GM19438 (cell line): ENCODE measurements around the gene MROH9.

ENCODE experiments used
- ATAC-seq: cut with Tn5 transposase; IDR thresholded peaks from one replicate; pipeline ENCODE4 v1.9.1; 2021; ENCODE audit warnings: low read depth; ENCODE audit not compliant: unreplicated experiment

Gene MROH9

GRCh38 chr1:171081314-171081753 is 146.0 kb downstream of the MROH9 start:
- ATAC-seq: no peak

- no peak for ATAC-seq
Measured at GRCh38 chr1:171081763-171082201, 146.4 kb downstream of the MROH9 start.

DNA sequence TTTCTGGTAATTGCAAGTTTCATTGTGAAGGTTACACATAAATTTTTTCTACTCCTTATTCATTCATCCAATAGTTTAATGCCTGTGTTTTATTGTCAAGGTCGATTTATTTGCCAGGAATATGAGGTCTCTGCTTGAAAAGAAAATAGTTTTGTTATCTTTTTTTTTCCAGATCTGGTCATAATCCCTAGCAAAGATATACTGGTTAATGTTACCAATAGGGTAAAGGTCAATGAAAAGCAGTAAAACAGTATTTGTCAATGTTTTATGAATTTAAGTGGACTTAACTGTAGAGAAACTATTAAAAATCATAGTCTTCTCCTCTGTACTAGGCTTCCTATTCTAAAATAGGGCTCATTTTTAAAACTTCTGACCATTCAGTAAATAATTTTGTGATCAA is 147.3 kb downstream of the MROH9 start:
- no peak for ATAC-seq

- ATAC-seq: no peak
Measured at GRCh38 chr1:171083222-171083621, 147.9 kb downstream of the MROH9 start.

DNA sequence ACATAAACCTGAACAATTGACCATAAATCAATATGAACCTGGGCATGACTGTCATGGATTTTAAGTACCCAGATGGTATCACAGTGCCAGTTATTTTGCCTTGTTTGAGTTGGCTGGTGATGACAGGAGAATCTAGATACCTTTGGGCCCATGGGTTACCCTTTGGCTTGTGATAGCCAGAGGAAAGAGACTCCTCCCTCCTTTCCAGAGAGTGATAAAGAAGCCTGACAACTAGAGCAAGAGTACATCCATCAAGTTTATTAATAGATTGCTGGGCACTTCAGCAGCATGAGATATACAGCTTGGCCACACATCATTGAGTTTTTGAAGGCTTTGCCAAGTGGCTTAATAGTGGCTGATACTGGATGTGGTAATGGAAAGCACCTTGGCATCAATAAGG is 148.8 kb downstream of the MROH9 start:
- no peak for ATAC-seq

DNA sequence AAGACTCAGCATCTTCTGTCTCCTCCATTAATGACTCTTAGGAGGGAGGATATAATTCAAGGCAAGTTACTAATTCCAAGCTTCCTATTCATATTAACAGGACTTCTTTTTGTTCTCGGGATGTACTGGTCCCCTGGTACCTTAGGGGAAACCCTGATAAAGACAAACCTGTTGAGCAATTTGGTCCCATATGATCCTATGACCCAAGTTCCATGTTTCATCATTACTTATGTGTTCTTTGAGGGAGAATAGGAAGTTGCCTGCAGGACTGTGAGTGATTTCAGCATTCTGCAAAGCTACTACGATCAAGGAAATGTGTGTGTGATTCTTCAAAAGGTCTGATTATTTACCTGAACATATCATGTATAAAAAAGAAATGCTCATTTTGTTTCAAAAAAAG is 149.5 kb downstream of the MROH9 start:
- ATAC-seq: no peak

- no peak for ATAC-seq
Measured at GRCh38 chr1:171087896-171088295, 152.6 kb downstream of the MROH9 start.

DNA sequence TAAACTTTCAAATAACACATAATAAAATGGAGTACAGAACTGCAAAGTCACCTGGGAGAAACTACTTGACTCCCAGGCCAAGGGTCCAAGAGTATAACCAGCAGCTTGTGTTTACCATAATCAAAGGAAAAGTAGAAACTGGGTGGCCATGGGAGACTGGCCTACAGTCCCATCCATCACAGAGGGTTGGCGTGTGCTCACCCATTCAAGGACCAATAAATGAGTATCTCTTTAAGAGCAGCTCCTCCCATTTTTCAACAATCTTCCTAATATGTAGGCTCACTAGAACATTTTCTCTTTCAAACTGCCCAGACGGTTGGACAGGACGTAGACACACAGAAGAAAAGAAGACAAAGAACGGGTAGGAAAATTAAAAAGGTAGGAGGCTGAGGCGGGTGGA is 155.3 kb downstream of the MROH9 start, which contains the start of gene FMO3:
TSS of gene FMO3 (plus strand) at position 302 of the 400 bp plus-strand sequence. CDS start 1,754 bp downstream, outside the sequence.
- ATAC-seq: no peak

GRCh38 chr1:171103862-171104261 is 168.5 kb downstream of the MROH9 start:
- no peak for ATAC-seq

- no peak for ATAC-seq
Measured at GRCh38 chr1:171107262-171107940, 172.1 kb downstream of the MROH9 start.

DNA sequence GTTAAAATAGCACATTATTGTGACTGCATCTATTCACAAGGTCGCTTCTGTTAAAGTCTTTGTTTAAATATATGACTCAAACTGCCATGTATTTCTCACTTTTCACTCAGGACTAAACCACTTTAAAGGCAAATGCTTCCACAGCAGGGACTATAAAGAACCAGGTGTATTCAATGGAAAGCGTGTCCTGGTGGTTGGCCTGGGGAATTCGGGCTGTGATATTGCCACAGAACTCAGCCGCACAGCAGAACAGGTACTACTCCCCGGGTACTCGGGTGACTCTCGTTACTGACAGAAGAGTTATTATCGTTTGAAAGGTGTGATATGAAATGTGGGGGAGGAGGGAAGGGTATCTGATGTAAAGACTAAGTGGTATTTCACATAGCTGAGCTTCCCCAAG is 172.6 kb downstream of the MROH9 start:
- no peak for ATAC-seq

- no peak for ATAC-seq
Measured at GRCh38 chr1:171109966-171110365, 174.6 kb downstream of the MROH9 start.

DNA sequence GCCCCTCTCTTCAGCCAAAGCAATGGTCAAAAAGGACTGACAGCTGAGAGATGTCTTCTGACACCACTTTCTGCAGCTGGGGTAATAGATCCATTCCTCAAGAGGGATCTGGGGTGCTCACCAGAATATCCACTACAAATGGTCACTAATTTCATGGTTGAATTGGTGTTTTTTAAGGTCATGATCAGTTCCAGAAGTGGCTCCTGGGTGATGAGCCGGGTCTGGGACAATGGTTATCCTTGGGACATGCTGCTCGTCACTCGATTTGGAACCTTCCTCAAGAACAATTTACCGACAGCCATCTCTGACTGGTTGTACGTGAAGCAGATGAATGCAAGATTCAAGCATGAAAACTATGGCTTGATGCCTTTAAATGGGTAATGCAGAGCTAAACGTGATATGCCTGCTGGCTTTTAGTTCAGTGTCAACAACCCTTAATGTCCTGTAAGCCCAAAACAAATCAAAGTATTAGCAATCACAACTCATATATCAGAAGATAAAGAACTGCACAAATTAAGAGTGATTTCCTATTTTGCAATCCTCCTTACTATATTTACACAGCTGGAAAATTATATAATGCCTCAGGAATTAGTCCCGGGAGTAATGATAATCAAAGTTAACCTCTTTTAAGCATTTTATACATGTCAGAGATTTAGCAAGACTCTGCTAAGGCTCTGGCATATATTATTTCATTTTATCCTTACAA is 175.4 kb downstream of the MROH9 start:
- ATAC-seq: no peak

DNA sequence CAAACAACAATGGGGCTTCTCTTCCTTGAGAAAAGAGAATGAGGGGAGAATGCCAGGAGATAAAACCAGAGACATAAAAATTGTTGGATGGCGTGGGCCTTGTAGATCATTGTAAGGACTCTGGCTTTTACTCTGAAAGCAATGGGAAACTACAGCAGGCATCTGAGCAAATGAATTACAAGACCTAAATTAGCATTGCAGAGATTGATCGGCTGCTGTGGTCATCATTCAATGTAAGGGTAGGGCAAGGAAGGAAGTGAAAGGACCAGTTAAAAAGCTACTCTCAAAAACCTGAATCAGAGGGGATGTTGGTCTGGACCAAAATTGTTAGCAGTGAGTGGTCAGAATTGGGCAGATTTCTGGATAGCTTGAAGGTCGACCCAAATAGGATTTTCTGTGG is 176.8 kb downstream of the MROH9 start:
- no peak for ATAC-seq

DNA sequence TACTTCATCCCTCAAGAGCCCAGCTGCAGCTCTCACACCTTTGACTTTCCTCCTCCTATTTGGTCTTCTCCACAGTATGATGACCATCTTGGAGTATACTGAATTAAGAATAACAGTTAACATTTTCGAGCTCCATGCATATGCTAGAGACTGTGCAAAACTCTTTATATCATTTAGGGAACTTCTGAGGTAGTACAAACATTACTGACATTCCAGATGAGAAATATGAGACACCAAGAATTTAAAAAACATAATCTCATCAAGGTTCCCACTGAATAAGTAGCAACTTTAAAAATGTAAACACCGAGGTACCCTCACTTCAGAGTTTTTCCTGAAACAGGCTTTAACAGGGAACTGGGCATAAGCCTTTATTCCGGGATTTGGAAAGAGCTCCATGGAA is 178.0 kb downstream of the MROH9 start:
- ATAC-seq: no peak
